ENCODE results near the gene ZNF547.
A peak's percentile ranks its signal among the peaks of the same experiment; 100 is the strongest.

ZNF547 gene

GRCh38 chr19:57398868-57399267 lies 35.5 kb downstream of the ZNF547 start:
- Histone ChIP-seq H3K4me1 (ENCODE audit: insufficient read depth, low read length) (no peaks in the 10 kb centered on the region), H3K9ac (ENCODE audit: low read depth, low read length) (no peak overlapping the region), H3K79me2 (ENCODE audit: insufficient read depth, low read length) (peaks cover 33% of the 10 kb centered on the region), H3K36me3 (ENCODE audit: insufficient read depth, low read length) (peaks cover 68% of the 10 kb centered on the region), H3K27ac (ENCODE audit: low read length) (no peak overlapping the region), H3K4me3 (ENCODE audit: low read depth in 1 of 2, low read length in 2 of 2) (no peak overlapping the region), H2AFZ (ENCODE audit: low read depth, low read length) (no peak overlapping the region), H4K20me1 (ENCODE audit: insufficient read depth, low read length) (peaks cover 8% of the 10 kb centered on the region; the same call in 1 of the 2 replicates), H3K4me2 (ENCODE audit: insufficient read depth, low read length) (no peak overlapping the region), H3K27me3 (ENCODE audit: insufficient read depth, low read length, poor library complexity) (no peaks in the 10 kb centered on the region), H3K9me3 (ENCODE audit: insufficient read depth, low read length, severe bottlenecking) (peaks cover 17% of the 10 kb centered on the region)
- ATAC-seq (ENCODE audit: insufficient read depth, low read depth) (no peak), DNase-seq (no peak)
- TF ChIP-seq CTCF (IDR thresholded peaks at IDR 0.05; ENCODE audit: borderline replicate concordance, extremely low read depth, low read length, poor library complexity, severe bottlenecking) (no peak), EZH2 (IDR thresholded peaks at IDR 0.05; ENCODE audit: borderline replicate concordance, low read depth, low read length, severe bottlenecking) (no peak)

DNA sequence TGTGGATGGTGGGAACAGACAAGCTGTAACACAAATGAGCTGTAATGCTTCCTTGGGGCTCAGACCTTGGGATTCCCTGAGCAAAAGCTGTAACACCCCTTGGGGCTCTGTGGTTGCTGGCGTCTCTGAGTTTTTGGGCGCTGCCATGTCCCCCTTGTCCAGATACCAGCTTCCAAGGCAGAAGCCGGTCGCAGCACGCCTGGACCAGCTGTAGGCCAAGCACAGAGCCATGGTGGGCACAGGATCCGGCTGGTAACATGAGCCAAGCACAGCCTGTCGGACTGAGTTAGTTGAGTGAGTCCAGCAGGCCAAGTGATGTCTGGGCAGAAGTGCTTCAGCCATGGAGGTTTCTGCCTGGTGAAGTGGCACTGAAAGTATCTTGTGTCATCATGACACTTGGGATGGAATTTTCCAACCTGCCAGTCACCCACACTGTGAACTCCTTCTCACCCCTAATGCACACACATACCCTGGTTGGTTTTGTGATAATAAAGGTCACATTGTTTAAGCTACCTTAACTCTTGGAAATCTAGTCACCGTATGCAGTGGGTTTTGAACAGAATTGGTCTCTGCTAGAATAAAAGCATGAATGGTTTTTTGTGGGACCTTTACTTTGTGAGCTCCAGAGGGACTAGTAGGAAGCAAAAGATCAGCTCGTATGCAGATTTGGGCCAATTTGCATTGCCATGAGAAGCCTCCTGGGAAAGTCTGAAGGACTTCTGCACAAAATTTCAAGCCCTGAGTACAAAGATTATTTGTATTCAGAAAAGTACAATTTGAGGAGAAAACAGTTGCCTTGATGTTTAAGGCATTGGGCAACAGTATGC lies 40.6 kb downstream of the ZNF547 start:
- DNase-seq: no peak
- no peaks in the 10 kb centered on the region for H3K79me2 ChIP-seq (ENCODE audit: insufficient read depth, low read length)
- peaks cover 23% of the 10 kb centered on the region for H3K36me3 ChIP-seq (ENCODE audit: insufficient read depth, low read length)
- ATAC-seq (ENCODE audit: insufficient read depth, low read depth): no peak
- no peak overlapping the region for H3K4me3 ChIP-seq (ENCODE audit: low read depth in 1 of 2, low read length in 2 of 2)
- H3K27ac ChIP-seq (ENCODE audit: low read length): no peak overlapping the region
- H3K27me3 ChIP-seq (ENCODE audit: insufficient read depth, low read length, poor library complexity): no peaks in the 10 kb centered on the region
- TF ChIP-seq CTCF (IDR thresholded peaks at IDR 0.05; ENCODE audit: borderline replicate concordance, extremely low read depth, low read length, poor library complexity, severe bottlenecking): no peak
- TF ChIP-seq EZH2 (IDR thresholded peaks at IDR 0.05; ENCODE audit: borderline replicate concordance, low read depth, low read length, severe bottlenecking): no peak
- H3K4me1 ChIP-seq (ENCODE audit: insufficient read depth, low read length): no peaks in the 10 kb centered on the region
- H3K4me2 ChIP-seq (ENCODE audit: insufficient read depth, low read length): no peak overlapping the region
- no peaks in the 10 kb centered on the region for H4K20me1 ChIP-seq (ENCODE audit: insufficient read depth, low read length)
- H3K9me3 ChIP-seq (ENCODE audit: insufficient read depth, low read length, severe bottlenecking): peaks cover 13% of the 10 kb centered on the region
- H2AFZ ChIP-seq (ENCODE audit: low read depth, low read length): no peak overlapping the region
- no peak overlapping the region for H3K9ac ChIP-seq (ENCODE audit: low read depth, low read length)

DNA sequence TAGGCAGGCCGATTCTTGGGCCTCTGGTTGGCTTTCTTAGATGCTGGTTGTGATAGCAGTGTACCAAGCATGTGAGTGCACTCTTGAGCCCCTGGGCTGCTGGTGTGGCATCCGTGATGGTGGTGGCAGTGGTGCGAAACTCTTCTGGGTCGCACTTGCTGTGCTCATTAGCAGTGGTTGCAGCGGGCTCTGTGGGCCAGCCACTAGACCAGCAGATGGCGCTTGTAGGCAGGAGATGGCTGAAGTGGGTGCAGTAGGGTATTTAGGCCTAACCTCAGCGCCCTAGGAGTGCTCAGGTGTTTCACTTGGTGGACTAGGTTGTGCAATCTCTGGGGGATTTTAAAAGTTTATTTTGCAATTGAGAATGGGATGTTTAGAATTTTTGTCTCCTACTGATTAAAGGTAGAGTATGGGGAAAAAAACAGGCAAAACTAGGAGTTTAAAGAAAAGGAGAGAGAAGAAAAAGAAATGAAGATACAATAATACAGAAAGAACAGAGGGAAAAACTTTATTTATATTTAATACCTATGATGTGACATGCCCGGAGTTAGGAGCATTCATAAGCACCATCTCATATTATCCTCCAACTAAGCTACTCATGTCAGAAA lies 43.3 kb downstream of the ZNF547 start:
- Histone ChIP-seq H3K9ac (ENCODE audit: low read depth, low read length) (no peak overlapping the region), H2AFZ (ENCODE audit: low read depth, low read length) (no peak overlapping the region), H3K9me3 (ENCODE audit: insufficient read depth, low read length, severe bottlenecking) (peaks cover 13% of the 10 kb centered on the region), H3K27me3 (ENCODE audit: insufficient read depth, low read length, poor library complexity) (no peaks in the 10 kb centered on the region), H3K27ac (ENCODE audit: low read length) (no peak overlapping the region), H3K4me2 (ENCODE audit: insufficient read depth, low read length) (no peak overlapping the region), H3K79me2 (ENCODE audit: insufficient read depth, low read length) (peaks cover 7% of the 10 kb centered on the region), H4K20me1 (ENCODE audit: insufficient read depth, low read length) (no peaks in the 10 kb centered on the region), H3K4me1 (ENCODE audit: insufficient read depth, low read length) (peaks cover 10% of the 10 kb centered on the region), H3K36me3 (ENCODE audit: insufficient read depth, low read length) (peaks cover 16% of the 10 kb centered on the region), H3K4me3 (ENCODE audit: low read depth in 1 of 2, low read length in 2 of 2) (no peak overlapping the region)
- ATAC-seq (ENCODE audit: insufficient read depth, low read depth): peak; percentile 60
- DNase-seq: peak; percentile 77
- TF ChIP-seq CTCF (IDR thresholded peaks at IDR 0.05; ENCODE audit: borderline replicate concordance, extremely low read depth, low read length, poor library complexity, severe bottlenecking): peak; percentile 94
- TF ChIP-seq EZH2 (IDR thresholded peaks at IDR 0.05; ENCODE audit: borderline replicate concordance, low read depth, low read length, severe bottlenecking): no peak

All from DND-41 (cell line).